Measurements from ENCODE around the gene EXOC4. TPM values are rescaled to one million over a fixed set of nuclear protein-coding genes. Genes with fewer than 3 reads are reported as not detected.

The EXOC4 gene
- total RNA-seq, 3 donors from 2014 or later: 63.9 to 90.2 (median 89.5) TPM

DNA sequence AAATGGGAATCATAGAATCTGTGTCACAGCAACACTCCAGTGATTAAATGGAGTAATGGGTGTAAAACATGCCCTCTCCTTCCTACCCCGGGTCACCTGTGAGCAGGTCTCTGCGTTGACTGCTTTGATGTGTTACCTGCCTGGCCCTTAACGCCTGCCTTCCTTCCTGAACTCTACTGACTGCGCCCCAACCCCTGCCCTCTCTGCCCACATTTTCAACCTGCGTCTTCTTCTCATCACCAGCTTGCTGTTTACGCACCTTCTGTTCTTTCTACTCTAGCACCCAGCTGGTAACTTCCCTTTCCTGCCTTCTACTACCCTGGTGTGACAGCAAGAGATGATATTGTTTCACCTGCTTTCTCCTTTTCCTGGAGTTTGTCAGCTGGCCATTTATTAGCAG, 571.3 kb downstream of the EXOC4 start:
- DNase-seq: no peak
- no peak overlapping the region for H3K4me3 ChIP-seq
- no peaks in the 10 kb centered on the region for H3K4me1 ChIP-seq (ENCODE audit: low read depth)
- intact Hi-C loops (cut with DNase I, micrococcal nuclease): no loop called here
- no peak for ATAC-seq
- H3K36me3 ChIP-seq (ENCODE audit: low read depth): no peaks in the 10 kb centered on the region
- no peaks in the 10 kb centered on the region for H3K9me3 ChIP-seq
- no peak for TF ChIP-seq CTCF (IDR thresholded peaks at IDR 0.05)

GRCh38 chr7:133827707-133828623, 575.1 kb downstream of the EXOC4 start:
- Histone ChIP-seq H3K36me3 (ENCODE audit: low read depth) (no peaks in the 10 kb centered on the region), H3K4me3 (no peak overlapping the region), H3K9me3 (no peaks in the 10 kb centered on the region), H3K4me1 (ENCODE audit: low read depth) (no peaks in the 10 kb centered on the region)
- intact Hi-C loops (cut with DNase I, micrococcal nuclease): no loop called here
- ATAC-seq (no peak), DNase-seq (no peak)
- TF ChIP-seq CTCF (IDR thresholded peaks at IDR 0.05): no peak

DNA sequence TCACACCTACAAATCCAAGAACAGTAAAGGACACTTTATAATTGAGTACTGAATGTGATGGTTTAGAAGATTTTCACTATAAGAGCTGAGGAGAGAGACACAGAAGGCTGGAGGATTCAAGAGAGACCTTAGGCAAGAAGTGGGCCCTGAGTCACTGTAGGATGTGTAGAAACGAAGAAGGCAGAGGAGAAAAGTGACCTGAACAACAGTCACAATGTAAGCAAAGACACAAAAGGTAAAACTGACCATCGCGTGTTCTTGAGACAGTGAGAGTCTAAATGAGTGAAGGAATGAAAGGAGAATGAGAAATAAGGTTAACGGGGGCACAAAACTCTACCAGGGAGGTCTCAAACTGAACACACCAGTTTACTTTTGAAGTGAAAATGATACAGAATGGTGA, 576.0 kb downstream of the EXOC4 start:
- H3K36me3 ChIP-seq (ENCODE audit: low read depth): no peaks in the 10 kb centered on the region
- no peaks in the 10 kb centered on the region for H3K4me1 ChIP-seq (ENCODE audit: low read depth)
- H3K4me3 ChIP-seq: no peak overlapping the region
- intact Hi-C loops (cut with DNase I, micrococcal nuclease): no loop called here
- H3K9me3 ChIP-seq: no peaks in the 10 kb centered on the region
- DNase-seq: no peak
- no peak for ATAC-seq
- TF ChIP-seq CTCF (IDR thresholded peaks at IDR 0.05): no peak

GRCh38 chr7:133829336-133829897, 576.5 kb downstream of the EXOC4 start:
- DNase-seq: no peak
- intact Hi-C loops (cut with DNase I, micrococcal nuclease): no loop called here
- no peak for ATAC-seq
- Histone ChIP-seq H3K36me3 (ENCODE audit: low read depth) (no peaks in the 10 kb centered on the region), H3K9me3 (no peaks in the 10 kb centered on the region), H3K4me1 (ENCODE audit: low read depth) (no peaks in the 10 kb centered on the region), H3K4me3 (no peak overlapping the region)
- TF ChIP-seq CTCF (IDR thresholded peaks at IDR 0.05): no peak

DNA sequence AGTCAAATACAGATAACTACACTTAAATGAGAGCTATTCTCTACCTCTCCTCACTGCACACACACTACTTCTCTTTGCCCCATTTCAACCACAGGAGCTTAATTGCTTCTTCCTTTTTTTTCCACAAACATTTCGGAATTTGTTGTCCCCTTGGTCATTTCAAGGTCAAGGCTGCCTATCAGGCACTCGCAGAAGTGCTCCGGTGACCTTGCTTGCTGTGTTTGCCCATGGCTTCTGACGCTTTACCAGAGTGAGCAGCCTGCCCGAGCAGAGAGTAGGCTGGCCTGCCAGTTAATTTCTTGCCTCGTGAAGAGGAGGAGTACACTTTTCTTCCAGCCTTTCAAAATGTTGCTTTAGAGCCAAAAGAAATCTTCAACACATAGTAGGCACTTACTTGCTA, 577.2 kb downstream of the EXOC4 start:
- intact Hi-C loops (cut with DNase I, micrococcal nuclease): no loop called here

More for the DNA sequence above, 577.2 kb downstream of the EXOC4 start:
- Histone ChIP-seq H3K9me3 (no peaks in the 10 kb centered on the region), H3K4me1 (ENCODE audit: low read depth) (no peaks in the 10 kb centered on the region), H3K4me3 (no peak overlapping the region), H3K36me3 (ENCODE audit: low read depth) (no peaks in the 10 kb centered on the region)
- no peak for TF ChIP-seq CTCF (IDR thresholded peaks at IDR 0.05)
- DNase-seq (no peak), ATAC-seq (no peak)

Measured in mucosa of descending colon (tissue), 3 donors.